HCT116 (cell line): ENCODE measurements around the gene TCERG1L.

Source experiments
- CTCF ChIP-seq, 3 experiments: fragments of 200-600 bp in 1 of 3; sonication (generic) in 1 of 3; IDR thresholded peaks in 2 of 3; conservative IDR thresholded peaks in 1 of 3; 2 replicates each; pipeline ENCODE4 v1.5.1; 2012 to 2017; ENCODE audit warnings: low read depth in 2 of 3, low read length in 2 of 3, antibody characterized with exemption in 1 of 3, borderline replicate concordance in 1 of 3, control low read depth in 1 of 3, mild to moderate bottlenecking in 1 of 3, mixed read lengths in 1 of 3, mixed run types in 1 of 3, moderate library complexity in 1 of 3; ENCODE audit not compliant: insufficient read depth in 1 of 3
- JUND ChIP-seq: IDR thresholded peaks from 2 replicates; pipeline ENCODE4 v1.6.1; 2012
- POLR2A ChIP-seq: IDR thresholded peaks from 2 replicates; pipeline ENCODE4 v1.7.0; 2011; ENCODE audit warnings: borderline replicate concordance; ENCODE audit not compliant: insufficient read depth, insufficient read length; ENCODE audit errors: extremely low read depth
- POLR2AphosphoS5 ChIP-seq: IDR thresholded peaks from 2 replicates; pipeline ENCODE4 v1.6.1; 2011; ENCODE audit warnings: mild to moderate bottlenecking, low read depth, low read length, moderate library complexity
- RAD21 ChIP-seq: IDR thresholded peaks from 2 replicates; pipeline ENCODE4 v1.6.1; 2012; ENCODE audit warnings: low read depth, mild to moderate bottlenecking
- TF ChIP-seq, protein P1 (sequence below): IDR thresholded peaks from 2 replicates; pipeline ENCODE4 v1.6.1; 2012

GRCh38 chr10:131252567-131253276, 58.8 kb downstream of the TCERG1L start:
- TF ChIP-seq CTCF (IDR thresholded peaks at IDR 0.05 in 2 of 3, conservative IDR thresholded peaks at IDR 0.05 in 1 of 3; ENCODE audit: borderline replicate concordance in 1 of 3, insufficient read depth in 1 of 3, low read depth in 2 of 3, low read length in 2 of 3) (no peak), RAD21 (no peak), POLR2AphosphoS5 (no peak), JUND (no peak), POLR2A (no peak)
- TF ChIP-seq, protein P1, sequence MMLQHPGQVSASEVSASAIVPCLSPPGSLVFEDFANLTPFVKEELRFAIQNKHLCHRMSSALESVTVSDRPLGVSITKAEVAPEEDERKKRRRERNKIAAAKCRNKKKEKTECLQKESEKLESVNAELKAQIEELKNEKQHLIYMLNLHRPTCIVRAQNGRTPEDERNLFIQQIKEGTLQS: no peak
